Trophoblast cell (in vitro differentiated cells and primary cell): ENCODE data around the gene CEP295NL.

Experiments
- DNase-seq, 2 donors: peaks; one replicate each; pipeline ENCODE4 v3.0.0-alpha.2; 2016
- H2AFZ ChIP-seq: 2 replicates; pipeline ENCODE4 v1.6.1; 2013; ENCODE audit warnings: low read length, moderate library complexity, mild to moderate bottlenecking; ENCODE audit not compliant: insufficient read depth, poor library complexity
- H2AK5ac ChIP-seq: 2 replicates; pipeline ENCODE4 v1.6.1; 2013; ENCODE audit warnings: mild to moderate bottlenecking, low read length
- H2BK120ac ChIP-seq: 2 replicates; pipeline ENCODE4 v1.6.1; 2013; ENCODE audit warnings: low read length, mild to moderate bottlenecking, moderate library complexity; ENCODE audit not compliant: insufficient read depth, poor library complexity
- H2BK12ac ChIP-seq: 2 replicates; pipeline ENCODE4 v1.6.1; 2013; ENCODE audit warnings: mild to moderate bottlenecking, low read length, moderate library complexity
- H2BK5ac ChIP-seq: 2 replicates; pipeline ENCODE4 v1.6.1; 2013; ENCODE audit warnings: low read length, low read depth, moderate library complexity, mild to moderate bottlenecking; ENCODE audit not compliant: poor library complexity
- H3K14ac ChIP-seq: 2 replicates; pipeline ENCODE4 v1.6.1; 2013; ENCODE audit warnings: mild to moderate bottlenecking, low read length
- H3K18ac ChIP-seq: 2 replicates; pipeline ENCODE4 v1.6.1; 2013; ENCODE audit warnings: mild to moderate bottlenecking, low read length
- H3K23ac ChIP-seq: 2 replicates; pipeline ENCODE4 v1.6.1; 2013; ENCODE audit warnings: low read length
- H3K27ac ChIP-seq: 2 replicates; pipeline ENCODE4 v1.5.1; 2013; ENCODE audit warnings: low read depth, mild to moderate bottlenecking, inconsistent platforms, low read length, moderate library complexity
- H3K27me3 ChIP-seq: 2 replicates; pipeline ENCODE4 v1.6.1; 2013; ENCODE audit warnings: inconsistent platforms, mild to moderate bottlenecking, low read length, moderate library complexity; ENCODE audit not compliant: insufficient read depth
- H3K36me3 ChIP-seq, 2 experiments: 1 replicate in 1 of 2; 2 replicates in 1 of 2; pipeline ENCODE4 v1.6.1; 2013; ENCODE audit warnings: low read length in 2 of 2, mild to moderate bottlenecking in 2 of 2, moderate library complexity in 1 of 2; ENCODE audit not compliant: insufficient read depth in 2 of 2, control insufficient read depth in 1 of 2
- H3K4ac ChIP-seq: 2 replicates; pipeline ENCODE4 v1.6.1; 2013; ENCODE audit warnings: low read depth, mild to moderate bottlenecking, low read length, moderate library complexity
- H3K4me1 ChIP-seq, 2 experiments: 1 replicate in 1 of 2; 2 replicates in 1 of 2; pipeline ENCODE4 v1.6.1; 2013; ENCODE audit warnings: low read length in 2 of 2, mild to moderate bottlenecking in 2 of 2, moderate library complexity in 1 of 2; ENCODE audit not compliant: insufficient read depth in 2 of 2, control insufficient read depth in 1 of 2
- H3K4me2 ChIP-seq: 2 replicates; pipeline ENCODE4 v1.6.1; 2013; ENCODE audit warnings: inconsistent platforms, mild to moderate bottlenecking, low read length, moderate library complexity
- H3K4me3 ChIP-seq: 2 replicates; pipeline ENCODE4 v1.5.1; 2013; ENCODE audit warnings: mild to moderate bottlenecking, low read depth, low read length, inconsistent platforms
- H3K79me1 ChIP-seq: one replicate; pipeline ENCODE4 v1.6.1; 2013; ENCODE audit warnings: low read length
- H3K79me2 ChIP-seq: 2 replicates; pipeline ENCODE4 v1.6.1; 2013; ENCODE audit warnings: low read length, mild to moderate bottlenecking; ENCODE audit not compliant: control insufficient read depth, insufficient read depth, poor library complexity
- H3K9ac ChIP-seq: 2 replicates; pipeline ENCODE4 v1.6.1; 2013; ENCODE audit warnings: mild to moderate bottlenecking, low read length
- H3K9me3 ChIP-seq: 2 replicates; pipeline ENCODE4 v1.6.1; 2013; ENCODE audit warnings: low read depth, mild to moderate bottlenecking, control low read depth, inconsistent platforms, low read length; ENCODE audit not compliant: insufficient read depth
- H4K12ac ChIP-seq: 2 replicates; pipeline ENCODE4 v1.6.1; 2013; ENCODE audit warnings: low read depth, mild to moderate bottlenecking, low read length, moderate library complexity
- H4K8ac ChIP-seq: 2 replicates; pipeline ENCODE4 v1.6.1; 2013; ENCODE audit warnings: low read depth, mild to moderate bottlenecking, low read length, moderate library complexity
- H4K91ac ChIP-seq: one replicate; pipeline ENCODE4 v1.6.1; 2013; ENCODE audit warnings: low read depth, mild to moderate bottlenecking, low read length, moderate library complexity
- WGBS: extraction: QIAGEN DNeasy Blood & Tissue Kit; methylation state at CpG from one replicate; pipeline ENCODE4 v1.1.7; 2013; ENCODE audit warnings: missing lambda C conversion rate; ENCODE audit not compliant: insufficient read length, insufficient coverage; ENCODE audit errors: extremely low coverage; 5-methylcytosine and 5-hydroxymethylcytosine counted together

CEP295NL gene

GRCh38 chr17:78922816-78923498 is 20.0 kb upstream of the CEP295NL start:
- Histone ChIP-seq H3K79me2 (peaks cover 10% of the 10 kb centered on the region), H3K27ac (no peak overlapping the region), H4K91ac (no peak overlapping the region), H2AK5ac (no peak overlapping the region), H3K4me1 (peaks cover 13 to 16% of the 10 kb centered on the region in 2 experiments), H3K14ac (no peak overlapping the region), H3K4me2 (no peak overlapping the region), H4K8ac (no peak overlapping the region), H3K4me3 (no peak overlapping the region), H3K9ac (no peak overlapping the region), H2BK12ac (no peak overlapping the region), H4K12ac (no peak overlapping the region), H3K27me3 (no peaks in the 10 kb centered on the region), H3K23ac (no peak overlapping the region), H2AFZ (no peak overlapping the region), H3K36me3 (peaks cover 0 to 5% of the 10 kb centered on the region in 2 experiments), H3K9me3 (peaks cover 3% of the 10 kb centered on the region), H3K79me1 (peaks cover 9% of the 10 kb centered on the region), H2BK120ac (no peak overlapping the region), H2BK5ac (no peak overlapping the region), H3K4ac (no peak overlapping the region), H3K18ac (no peak overlapping the region)
- no peak for DNase-seq
- no CpG with 5 or more reads among the region's 13 CpGs for WGBS

- Histone ChIP-seq H4K12ac (no peak overlapping the region), H3K27me3 (no peaks in the 10 kb centered on the region), H4K8ac (no peak overlapping the region), H3K4me1 (peaks cover 19 to 20% of the 10 kb centered on the region in 2 experiments), H3K27ac (no peak overlapping the region), H3K23ac (no peak overlapping the region), H3K4ac (no peak overlapping the region), H2AK5ac (no peak overlapping the region), H3K4me3 (no peak overlapping the region), H2BK12ac (no peak overlapping the region), H3K9me3 (peaks cover 3% of the 10 kb centered on the region), H4K91ac (no peak overlapping the region), H3K9ac (no peak overlapping the region), H2AFZ (no peak overlapping the region), H3K4me2 (no peak overlapping the region), H3K18ac (no peak overlapping the region), H3K36me3 (peaks cover 0 to 5% of the 10 kb centered on the region in 2 experiments), H3K79me1 (peaks cover 10% of the 10 kb centered on the region), H3K79me2 (peaks cover 13% of the 10 kb centered on the region), H2BK120ac (no peak overlapping the region), H3K14ac (no peak overlapping the region), H2BK5ac (no peak overlapping the region)
- no peak for DNase-seq
- no CpG with 5 or more reads among the region's 8 CpGs for WGBS
Measured at GRCh38 chr17:78921437-78921971, 18.5 kb upstream of the CEP295NL start.

- no peak for DNase-seq
- H2BK5ac ChIP-seq: no peak overlapping the region
- H3K4me3 ChIP-seq: no peak overlapping the region
- no peak overlapping the region for H3K9ac ChIP-seq
- no peak overlapping the region for H3K14ac ChIP-seq
- peaks cover 23 to 24% of the 10 kb centered on the region in 2 experiments for H3K4me1 ChIP-seq
- H2BK120ac ChIP-seq: no peak overlapping the region
- H3K36me3 ChIP-seq: peaks cover 4 to 7% of the 10 kb centered on the region in 2 experiments
- H3K4ac ChIP-seq: no peak overlapping the region
- peaks cover 17% of the 10 kb centered on the region for H3K79me2 ChIP-seq
- H3K27me3 ChIP-seq: no peaks in the 10 kb centered on the region
- H4K8ac ChIP-seq: no peak overlapping the region
- H3K23ac ChIP-seq: no peak overlapping the region
- H2AFZ ChIP-seq: no peak overlapping the region
- no peak overlapping the region for H2AK5ac ChIP-seq
- H2BK12ac ChIP-seq: no peak overlapping the region
- no peak overlapping the region for H4K12ac ChIP-seq
- peaks cover 8% of the 10 kb centered on the region for H3K79me1 ChIP-seq
- H4K91ac ChIP-seq: no peak overlapping the region
- H3K4me2 ChIP-seq: no peak overlapping the region
- H3K9me3 ChIP-seq: peaks cover 3% of the 10 kb centered on the region
- whole genome bisulfite sequencing: no CpG with 5 or more reads among the region's 8 CpGs
- no peak overlapping the region for H3K18ac ChIP-seq
- no peak overlapping the region for H3K27ac ChIP-seq
Measured at GRCh38 chr17:78920528-78920927, 17.5 kb upstream of the CEP295NL start.

GRCh38 chr17:78919861-78920450 is 17.0 kb upstream of the CEP295NL start:
- WGBS: no CpG with 5 or more reads among the region's 20 CpGs
- peaks cover 3% of the 10 kb centered on the region for H3K9me3 ChIP-seq
- no peak overlapping the region for H2BK120ac ChIP-seq
- no peak overlapping the region for H3K4ac ChIP-seq
- no peak overlapping the region for H3K23ac ChIP-seq
- H4K91ac ChIP-seq: no peak overlapping the region
- no peak overlapping the region for H2AK5ac ChIP-seq
- no peaks in the 10 kb centered on the region for H3K27me3 ChIP-seq
- no peak overlapping the region for H3K4me2 ChIP-seq
- H3K9ac ChIP-seq: no peak overlapping the region
- no peak overlapping the region for H3K14ac ChIP-seq
- H3K27ac ChIP-seq: no peak overlapping the region
- peaks cover 17% of the 10 kb centered on the region for H3K79me2 ChIP-seq
- peaks cover 23 to 24% of the 10 kb centered on the region in 2 experiments for H3K4me1 ChIP-seq
- H2BK12ac ChIP-seq: no peak overlapping the region
- no peak overlapping the region for H4K8ac ChIP-seq
- no peak overlapping the region for H3K18ac ChIP-seq
- H2BK5ac ChIP-seq: no peak overlapping the region
- H3K36me3 ChIP-seq: peaks cover 4 to 7% of the 10 kb centered on the region in 2 experiments
- DNase-seq: no peak
- peaks cover 7% of the 10 kb centered on the region for H3K79me1 ChIP-seq
- H4K12ac ChIP-seq: no peak overlapping the region
- H3K4me3 ChIP-seq: no peak overlapping the region
- no peak overlapping the region for H2AFZ ChIP-seq
